ENCODE results near the gene FREY1. TPM values are rescaled to one million over a fixed set of nuclear protein-coding genes. Genes with fewer than 3 reads are reported as not detected.

The FREY1 gene, protein sequence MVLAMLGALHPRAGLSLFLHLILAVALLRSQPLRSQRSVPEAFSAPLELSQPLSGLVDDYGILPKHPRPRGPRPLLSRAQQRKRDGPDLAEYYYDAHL
- total RNA-seq: 0.18 TPM in 1 of 2 replicates, not detected in the other

DNA sequence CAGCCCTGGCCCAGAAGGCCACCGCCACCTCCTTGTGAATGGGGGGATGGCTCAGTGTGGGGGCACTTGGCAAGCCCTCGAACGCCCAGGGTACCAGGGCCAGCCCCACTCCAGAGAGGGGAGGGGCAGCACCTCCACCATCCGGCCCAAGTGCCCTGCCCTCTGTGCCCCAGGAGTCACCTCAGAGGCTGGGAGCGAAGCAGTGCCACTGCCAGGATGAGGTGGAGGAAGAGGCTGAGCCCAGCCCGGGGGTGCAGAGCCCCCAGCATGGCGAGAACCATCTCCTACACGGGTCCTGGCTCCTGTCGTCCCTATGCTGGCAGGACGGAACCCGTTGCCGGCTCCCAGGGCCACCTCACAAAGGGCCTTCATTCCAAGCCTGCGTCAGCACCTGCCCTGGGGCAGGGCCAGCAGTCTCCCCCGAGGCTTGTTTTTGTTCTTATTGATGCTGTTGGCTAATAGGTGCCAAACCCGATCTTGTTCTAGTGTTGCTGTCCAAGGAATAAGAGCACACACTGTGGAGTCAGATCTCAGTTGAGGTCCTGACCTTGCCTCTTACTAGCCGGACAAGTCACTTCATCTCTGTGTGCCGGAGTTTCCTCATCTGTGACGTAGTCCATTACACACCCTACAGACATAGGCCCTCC lies at the start of gene FREY1:
FREY1 (minus strand) TSS at position 307 of the 647 bp plus-strand sequence; CDS start at position 281, 26 bp downstream.

GRCh38 chr11:45922425-45923082 lies 15.5 kb upstream of the FREY1 start, which contains the start of gene LARGE2:
TSS of gene LARGE2 (plus strand) at chr11:45922656. CDS start at chr11:45922883, 227 bp downstream.

DNA sequence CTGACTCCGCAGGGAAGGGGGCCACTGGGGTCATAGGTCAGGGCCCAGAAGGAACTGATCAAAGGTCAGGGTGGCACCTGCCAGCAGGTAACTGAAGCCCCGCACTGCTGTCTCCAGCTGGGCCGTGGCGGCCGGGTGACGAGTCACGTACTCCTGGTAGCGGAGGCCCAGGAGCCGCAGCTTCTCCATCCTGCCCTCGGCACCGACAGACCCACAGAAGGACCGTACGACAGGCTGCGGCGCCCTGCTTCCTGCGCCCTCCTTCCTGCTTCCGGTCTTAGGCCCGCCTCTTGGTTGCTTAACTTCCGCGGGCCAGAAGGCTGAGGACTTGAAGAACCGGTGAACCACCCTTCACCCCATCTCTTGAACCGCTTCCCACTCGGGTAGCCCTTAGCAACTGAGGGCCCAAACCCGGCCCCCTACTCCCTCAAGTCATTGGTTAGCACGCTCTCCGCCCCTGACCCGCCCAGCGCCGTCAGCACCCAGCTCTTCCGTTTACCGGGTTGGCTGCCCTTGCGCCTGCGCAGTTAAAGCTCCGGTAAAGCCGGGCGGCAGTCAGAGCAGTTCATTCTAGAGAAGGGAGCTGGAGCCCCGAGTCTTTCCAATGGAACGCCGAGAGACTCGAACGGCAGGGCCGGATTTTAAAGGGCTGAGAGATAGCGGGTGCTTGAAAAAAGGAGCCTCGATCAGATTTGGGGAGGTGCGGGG lies 10.7 kb upstream of the FREY1 start, which contains the start of gene PEX16:
PEX16 (minus strand) TSS at position 255 of the 708 bp plus-strand sequence; CDS start at position 189, 66 bp downstream.

GRCh38 chr11:45885274-45885920 lies 21.7 kb downstream of the FREY1 start, which contains the start of gene MAPK8IP1:
TSS of gene MAPK8IP1 (plus strand) at chr11:45885651. CDS start at chr11:45885821, 170 bp downstream.

Other genes with a start within 250 kb of the FREY1 start
- 1.1 and 1.4 TPM in 2 replicates for gene CHST1, start 241.6 kb downstream of the FREY1 start, total RNA-seq
- 22.8 and 31.5 TPM in 2 replicates for gene SLC35C1, start 102.1 kb downstream of the FREY1 start, total RNA-seq
- gene CRY2, start 59.8 kb downstream of the FREY1 start, total RNA-seq: 7.4 and 7.8 TPM in 2 replicates
- gene MAPK8IP1, start 21.6 kb downstream of the FREY1 start, total RNA-seq: 11.9 and 17.3 TPM in 2 replicates
- 30.6 and 33.0 TPM in 2 replicates for gene PEX16, start 10.6 kb upstream of the FREY1 start, total RNA-seq
- gene LARGE2, start 15.4 kb upstream of the FREY1 start, total RNA-seq: not detected in 2 replicates
- 7.8 and 14.2 TPM in 2 replicates for gene PHF21A, start 214.2 kb upstream of the FREY1 start, total RNA-seq

All from myometrial cell (primary cell).